Stimulated activated CD4-positive, alpha-beta T cell treated with anti-CD3 and anti-CD28 coated beads, Interleukin-15, amount 100 ng/mL, for 24 hours (primary cell): Measurements from ENCODE around the gene SS18L1.
A peak's percentile ranks its signal among the peaks of the same experiment; 100 is the strongest.

Experiments
- DNase-seq: peaks from one replicate; pipeline ENCODE4 v3.0.0-alpha.2; 2020

The SS18L1 gene

DNA sequence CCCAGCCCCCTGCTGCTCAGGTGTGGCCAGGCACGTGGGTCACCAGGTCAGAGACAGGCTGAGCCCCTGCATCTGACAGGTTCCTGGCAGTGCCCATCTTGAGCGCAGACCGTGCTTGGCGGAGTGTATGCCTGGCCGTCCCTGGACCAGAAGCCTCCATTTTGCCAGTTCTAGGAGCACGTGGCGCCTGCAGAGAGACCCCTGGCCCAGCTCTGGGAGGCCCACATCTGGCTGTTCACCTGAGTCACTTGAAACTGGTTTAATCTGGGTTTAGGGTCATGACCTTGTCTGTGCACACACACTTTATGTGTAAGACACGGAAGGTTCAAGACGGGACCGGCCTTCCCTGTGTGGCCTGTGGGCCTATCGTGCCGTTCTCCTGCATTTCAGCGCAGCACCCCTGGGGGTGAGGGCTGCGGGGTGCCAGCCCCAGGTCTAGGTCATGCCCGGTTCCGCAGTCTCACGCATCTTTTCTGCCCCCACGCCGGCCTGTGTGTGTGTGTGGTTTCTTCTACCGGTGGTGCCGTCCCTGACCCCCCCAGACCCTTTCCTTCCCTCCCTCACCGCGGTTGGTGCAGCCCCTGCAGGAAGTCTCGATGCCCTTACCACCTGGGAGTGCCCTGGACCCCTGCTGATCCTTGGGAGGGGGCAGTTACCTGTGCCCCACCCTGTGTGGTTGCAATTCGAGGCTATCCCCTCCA is 14.0 kb downstream of the SS18L1 start:
- no peak for DNase-seq

DNA sequence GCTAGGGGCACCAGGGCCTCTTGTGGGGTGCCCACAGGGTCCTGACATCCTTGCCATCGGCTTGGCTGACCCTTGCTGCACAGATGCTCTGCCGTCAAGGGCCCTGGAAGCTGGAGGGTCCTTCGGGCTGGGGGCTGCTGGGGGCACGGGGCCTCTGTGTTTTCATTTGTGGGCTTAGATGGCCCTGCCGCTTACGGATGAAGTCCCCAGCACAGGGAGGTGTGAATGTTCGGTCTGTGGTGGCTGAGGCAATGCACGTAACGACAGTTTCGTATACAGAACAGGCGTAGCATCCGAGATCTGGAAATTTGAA is 14.5 kb downstream of the SS18L1 start:
- DNase-seq: no peak

DNA sequence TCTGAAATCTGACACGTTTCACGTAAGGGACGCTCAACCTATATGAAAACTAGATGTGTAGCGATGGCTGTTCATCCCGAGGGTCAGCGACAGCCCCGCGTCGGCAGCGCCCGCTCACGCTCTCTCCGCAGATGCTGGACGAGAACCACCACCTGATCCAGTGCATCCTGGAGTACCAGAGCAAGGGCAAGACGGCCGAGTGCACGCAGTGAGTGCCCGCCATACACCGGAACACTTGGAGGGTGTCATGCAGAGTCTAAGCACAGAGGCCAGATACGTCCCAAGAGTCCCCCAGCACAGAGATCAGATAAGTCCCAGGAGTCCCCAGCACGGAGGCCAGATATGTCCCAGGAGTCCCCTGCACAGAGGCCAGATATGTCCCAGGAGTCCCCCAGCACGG is 15.0 kb downstream of the SS18L1 start:
- no peak for DNase-seq

DNA sequence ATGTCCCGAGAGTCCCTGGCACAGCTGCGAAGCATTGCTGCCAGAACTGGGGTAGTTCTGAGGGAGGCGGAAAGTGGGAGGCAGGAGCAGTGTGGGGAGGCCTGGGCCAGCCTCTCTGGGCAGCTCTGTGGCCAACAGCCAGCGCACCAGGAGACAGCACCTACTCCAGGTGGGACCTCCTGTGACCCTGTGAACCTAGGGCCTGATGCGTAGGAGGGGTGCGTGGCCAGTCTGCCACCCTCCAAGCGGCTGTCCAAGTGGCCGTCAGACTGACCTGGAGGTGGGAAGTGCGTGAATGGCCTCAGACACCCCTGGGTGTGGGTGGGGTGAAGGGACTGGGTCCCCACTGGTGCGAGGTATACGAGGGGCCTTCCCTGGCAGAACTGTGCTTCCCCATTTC is 15.5 kb downstream of the SS18L1 start:
- DNase-seq: no peak

DNA sequence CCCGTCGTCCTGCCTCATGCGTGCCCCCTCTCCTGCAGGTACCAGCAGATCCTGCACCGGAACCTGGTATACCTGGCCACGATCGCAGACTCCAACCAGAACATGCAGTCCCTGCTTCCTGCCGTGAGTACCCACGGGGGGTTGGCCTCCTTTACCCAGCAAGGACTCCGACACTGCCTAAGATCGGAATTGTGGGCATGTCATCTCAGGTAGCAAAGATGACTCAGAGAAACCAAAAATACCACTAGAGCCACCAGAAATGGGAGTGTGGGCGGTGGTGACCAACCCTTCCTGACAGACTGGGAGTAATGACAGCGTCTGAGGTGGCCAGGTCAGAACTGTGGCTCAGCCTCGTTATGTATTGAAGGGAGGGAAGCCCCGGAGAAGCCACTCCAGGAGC is 16.3 kb downstream of the SS18L1 start:
- peak; percentile 85 for DNase-seq

DNA sequence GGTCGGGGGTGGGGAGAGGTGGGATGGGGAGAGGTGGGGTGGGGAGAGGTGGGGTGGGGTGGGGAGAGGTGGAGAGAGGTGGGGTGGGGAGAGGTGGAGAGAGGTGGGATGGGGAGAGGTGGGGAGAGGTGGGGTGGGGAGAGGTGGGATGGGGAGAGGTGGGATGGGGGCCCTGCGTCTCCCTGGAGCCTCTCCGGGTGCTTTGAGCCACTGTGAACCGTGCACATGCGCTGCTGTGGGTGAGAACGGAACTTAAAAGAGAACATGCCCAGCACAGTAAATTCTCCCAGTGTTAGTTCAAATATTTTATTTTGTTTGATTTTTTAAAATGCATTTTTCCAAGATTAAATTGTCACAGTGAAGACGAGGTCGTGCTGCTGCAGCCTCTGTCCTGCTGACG is 16.7 kb downstream of the SS18L1 start:
- DNase-seq: no peak

DNA sequence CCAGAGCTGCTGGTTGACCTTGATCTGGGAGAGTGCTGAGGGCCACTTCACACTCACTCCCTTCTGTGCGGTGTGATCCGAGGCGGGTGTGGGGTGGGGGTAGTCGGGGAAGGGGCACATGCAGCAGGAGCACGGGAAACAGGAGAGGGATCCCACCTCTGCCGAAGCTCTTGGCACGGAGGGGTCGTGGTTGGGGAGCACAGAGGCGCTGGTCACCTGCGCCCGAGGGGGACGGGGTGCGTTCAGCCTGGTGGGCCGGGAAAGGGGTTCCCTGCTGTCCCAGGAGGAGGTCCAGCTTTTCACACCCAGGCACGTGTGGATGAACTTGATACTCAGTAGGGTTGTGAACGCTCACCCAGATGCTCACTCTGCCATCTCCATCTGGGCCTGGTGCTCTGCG is 17.3 kb downstream of the SS18L1 start:
- DNase-seq: no peak

DNA sequence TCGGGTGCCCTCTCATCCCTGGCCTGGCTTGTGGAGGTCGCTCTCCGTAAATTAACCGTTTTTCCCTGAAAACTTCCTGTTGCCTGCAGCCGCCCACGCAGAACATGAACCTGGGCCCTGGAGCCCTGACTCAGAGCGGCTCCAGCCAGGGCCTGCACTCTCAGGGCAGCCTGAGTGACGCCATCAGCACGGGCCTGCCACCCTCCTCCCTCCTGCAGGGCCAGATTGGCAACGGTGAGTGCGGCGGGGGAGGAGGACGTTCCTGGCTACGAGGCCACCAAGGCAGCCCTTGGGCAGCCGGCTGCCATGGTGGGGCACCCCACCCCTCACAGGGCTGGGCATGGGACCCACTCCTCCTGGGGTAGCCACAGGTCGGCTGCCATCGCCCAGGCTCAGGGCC is 17.8 kb downstream of the SS18L1 start:
- no peak for DNase-seq

DNA sequence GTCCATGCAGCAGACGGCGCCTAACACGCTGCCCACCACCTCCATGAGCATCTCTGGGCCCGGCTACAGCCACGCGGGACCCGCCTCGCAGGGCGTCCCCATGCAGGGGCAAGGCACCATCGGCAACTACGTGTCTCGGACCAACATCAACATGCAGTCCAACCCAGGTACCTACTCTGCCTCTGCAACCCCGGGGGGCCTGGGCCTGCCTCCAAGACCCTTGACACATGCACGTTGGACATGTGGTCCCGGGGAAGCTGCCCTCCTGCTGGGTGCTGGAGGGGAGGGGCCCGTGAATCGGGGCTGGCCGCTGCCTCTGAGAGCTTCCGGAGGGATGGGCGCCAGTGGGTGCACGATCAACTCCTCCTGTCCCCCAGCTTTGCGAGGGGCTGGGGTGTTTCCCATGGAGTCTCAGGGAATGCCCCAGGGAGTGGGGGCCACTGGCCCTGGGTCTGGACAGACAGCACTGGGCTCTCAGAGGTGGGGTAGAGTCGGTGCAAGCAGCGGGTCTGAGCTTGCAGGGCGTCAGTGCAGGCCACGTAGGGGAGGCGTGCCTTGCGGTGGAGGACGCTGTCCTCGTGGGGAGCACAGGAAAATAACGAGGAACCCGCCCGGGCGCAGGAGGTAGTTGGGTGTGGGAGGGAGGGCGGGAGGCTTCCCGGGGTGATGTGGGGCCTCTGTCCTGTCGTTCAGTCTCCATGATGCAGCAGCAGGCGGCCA is 19.4 kb downstream of the SS18L1 start:
- DNase-seq: no peak

DNA sequence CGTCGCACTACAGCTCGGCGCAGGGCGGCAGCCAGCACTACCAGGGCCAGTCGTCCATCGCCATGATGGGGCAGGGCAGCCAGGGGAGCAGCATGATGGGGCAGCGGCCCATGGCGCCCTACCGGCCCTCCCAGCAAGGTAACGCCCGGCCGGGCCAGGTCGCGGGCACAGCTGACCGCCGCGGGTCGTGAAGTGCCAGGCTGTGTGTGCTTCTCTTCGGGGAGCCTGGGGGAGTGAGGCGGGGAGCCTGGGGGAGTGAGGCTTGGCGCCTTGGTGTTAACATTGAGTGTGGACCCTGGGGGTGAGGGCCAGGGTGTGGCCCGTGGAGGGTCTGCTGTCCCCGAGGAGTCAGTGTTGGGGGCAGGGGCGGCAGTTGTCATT is 19.9 kb downstream of the SS18L1 start:
- no peak for DNase-seq

DNA sequence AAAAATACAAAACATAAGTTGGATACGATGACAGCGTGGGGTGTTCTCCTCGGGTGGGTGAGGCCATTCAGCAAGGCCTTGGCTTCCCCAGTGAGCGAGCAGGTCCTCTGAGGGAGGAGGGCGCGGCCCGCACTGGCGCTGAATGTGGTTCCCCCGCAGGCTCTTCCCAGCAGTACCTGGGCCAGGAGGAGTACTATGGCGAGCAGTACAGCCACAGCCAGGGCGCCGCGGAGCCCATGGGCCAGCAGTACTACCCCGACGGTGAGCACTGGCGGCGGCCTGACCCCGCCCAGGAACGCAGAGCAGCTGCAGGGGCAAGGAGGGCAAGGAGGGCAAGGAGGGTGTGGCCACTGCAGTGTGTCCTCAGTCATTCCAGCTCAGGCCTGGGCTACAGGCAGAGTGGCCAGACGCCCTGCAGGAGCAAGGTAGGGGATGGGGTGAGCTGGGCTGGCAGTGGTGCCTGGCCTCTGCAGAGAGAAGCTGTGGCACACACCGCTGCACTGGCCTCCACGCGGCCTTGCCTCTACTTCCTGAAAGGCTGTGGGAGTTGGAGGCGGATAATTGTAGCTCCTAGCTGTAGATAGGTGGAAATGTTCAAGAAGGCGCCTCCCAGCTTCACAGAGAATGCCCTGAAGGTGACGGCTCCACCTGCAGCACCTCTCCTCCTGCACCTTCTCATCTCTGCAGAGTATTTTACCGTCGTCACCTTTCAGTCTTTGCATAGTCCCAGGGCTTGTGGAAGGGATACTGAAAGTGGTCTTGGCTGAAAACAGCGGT is 20.6 kb downstream of the SS18L1 start:
- DNase-seq: no peak

DNA sequence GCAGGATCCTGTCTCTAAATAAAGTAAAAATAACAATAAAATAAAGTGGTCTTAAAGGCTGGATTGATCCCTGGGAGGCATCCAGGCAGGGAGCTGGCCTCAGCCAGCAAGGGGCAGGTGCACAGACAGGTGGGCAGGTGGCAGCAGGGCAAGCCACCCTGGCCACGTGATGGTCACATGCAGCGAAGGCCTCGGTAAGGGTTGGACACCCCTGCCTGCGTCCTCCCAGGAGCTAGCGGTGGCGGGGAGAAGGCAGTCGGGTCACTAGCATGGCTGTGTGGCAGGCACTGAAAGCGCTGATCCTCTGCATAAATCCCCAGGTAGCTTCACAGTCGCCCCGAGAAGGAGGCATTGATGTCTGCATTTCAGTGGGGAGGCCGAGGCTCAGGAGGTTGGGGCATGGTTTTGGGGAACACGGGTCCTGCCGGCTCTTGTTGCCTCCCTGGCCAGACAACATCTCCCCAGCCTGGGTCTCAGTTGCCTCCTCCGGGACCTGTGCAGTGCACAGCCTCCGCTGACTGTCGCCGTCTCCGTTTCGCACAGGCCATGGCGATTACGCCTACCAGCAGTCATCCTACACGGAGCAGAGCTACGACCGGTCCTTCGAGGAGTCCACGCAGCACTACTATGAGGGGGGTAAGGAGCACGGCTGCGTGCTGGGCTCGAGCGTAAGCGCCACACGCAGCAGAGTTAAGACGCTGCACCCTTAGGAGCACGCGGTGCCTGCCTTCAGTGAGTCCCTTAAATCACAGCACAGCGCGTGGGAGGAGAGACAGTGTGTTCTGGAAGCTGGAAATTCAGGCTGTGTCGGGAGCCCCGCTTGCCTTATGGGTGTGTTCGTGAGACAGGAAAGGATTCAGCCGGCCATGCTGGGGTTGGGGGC is 21.6 kb downstream of the SS18L1 start:
- DNase-seq: no peak

DNA sequence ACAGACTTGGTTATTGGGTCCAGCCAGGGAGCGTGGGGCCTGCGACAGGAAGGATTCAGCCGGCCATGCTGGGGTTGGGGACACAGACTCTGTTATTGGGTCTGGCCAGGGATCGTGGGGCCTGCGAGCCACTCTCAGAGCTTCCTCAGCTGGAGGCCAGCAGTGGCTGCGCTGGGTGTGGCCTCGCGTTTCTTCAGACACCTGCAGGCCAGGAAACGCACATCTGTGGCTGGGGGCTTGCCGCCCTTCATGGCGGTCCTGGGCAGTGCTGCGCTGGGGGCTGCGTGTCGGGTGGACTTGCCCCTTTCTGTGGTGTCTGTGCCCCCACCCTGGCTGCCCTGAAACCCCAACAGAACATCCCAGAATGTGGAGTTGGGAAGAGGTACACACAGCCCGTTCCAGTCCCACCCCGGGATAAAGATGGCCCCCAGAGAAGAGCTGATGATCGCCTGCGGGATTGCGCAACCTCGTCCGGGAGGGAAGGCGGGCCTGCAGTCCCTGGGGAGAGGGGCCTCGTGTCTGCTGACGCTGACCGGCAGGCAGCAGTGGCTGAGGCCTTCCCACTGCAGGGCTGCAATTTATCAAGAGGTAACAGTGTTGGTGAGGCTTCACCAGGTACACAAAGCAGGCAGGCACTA is 22.3 kb downstream of the SS18L1 start:
- no peak for DNase-seq

DNA sequence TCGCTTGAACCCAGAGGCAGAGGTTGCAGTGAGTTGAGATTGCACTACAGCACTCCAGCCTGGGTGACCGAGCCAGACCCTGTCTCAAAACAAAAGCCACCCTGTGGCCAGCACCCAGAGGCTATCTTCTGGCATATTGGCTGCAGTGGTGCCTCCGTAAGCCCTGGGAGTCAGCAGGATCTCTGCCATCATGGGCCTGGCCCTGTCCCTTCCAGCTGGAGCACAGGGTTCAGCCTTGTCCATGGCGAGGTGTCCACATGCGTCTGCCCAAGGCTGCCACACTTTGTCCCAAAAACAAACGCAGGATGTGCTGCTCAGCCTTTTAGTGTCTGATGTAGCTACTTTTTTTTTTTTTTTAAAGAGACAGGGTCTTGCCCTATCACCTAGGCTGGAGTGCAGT is 23.9 kb downstream of the SS18L1 start:
- DNase-seq: no peak

DNA sequence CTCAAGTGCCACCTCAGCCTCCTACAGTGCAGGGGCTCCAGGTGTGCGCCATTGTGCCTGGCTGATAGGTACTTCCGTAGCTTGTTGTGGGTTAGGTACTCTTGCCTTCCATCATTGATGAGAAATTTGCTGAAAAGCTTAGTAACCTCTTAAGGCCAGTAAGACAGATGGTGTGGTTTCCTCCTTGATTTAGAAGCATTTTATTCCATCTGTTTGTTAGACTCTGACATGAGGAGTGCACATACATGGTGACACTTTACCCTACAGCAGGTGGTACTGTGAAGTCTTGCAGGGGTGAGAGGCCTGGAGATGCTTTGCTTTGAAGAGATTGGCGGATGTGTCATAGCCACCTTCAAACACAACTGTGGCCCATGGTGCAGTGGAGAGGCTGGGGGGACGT is 24.5 kb downstream of the SS18L1 start:
- DNase-seq: no peak

DNA sequence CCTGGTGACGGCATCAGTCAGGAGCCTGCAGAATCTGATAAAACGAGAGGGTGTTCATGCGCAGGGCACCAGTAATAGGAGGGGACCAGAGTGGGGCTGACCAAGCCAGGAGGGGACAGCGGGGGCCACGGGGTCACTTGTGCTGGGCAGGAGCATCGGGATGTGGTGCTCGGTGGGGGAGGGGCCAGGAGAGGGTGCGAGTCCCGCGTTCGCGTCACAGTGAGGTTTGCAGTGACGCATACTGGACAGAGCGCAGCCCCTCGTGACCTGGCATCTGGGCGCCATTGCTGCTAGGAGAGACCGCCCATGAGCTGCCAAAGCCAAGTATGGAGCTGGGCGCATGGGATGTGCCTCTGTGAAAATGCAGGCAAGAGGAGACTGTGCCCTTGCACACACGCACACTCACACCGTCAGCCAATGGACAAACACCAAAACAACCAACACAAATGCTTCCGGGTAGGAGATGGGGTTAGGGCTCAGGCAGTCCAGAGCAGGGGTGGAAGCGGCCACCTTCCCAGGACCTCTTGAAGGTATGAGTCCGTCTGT is 25.4 kb downstream of the SS18L1 start:
- no peak for DNase-seq

DNA sequence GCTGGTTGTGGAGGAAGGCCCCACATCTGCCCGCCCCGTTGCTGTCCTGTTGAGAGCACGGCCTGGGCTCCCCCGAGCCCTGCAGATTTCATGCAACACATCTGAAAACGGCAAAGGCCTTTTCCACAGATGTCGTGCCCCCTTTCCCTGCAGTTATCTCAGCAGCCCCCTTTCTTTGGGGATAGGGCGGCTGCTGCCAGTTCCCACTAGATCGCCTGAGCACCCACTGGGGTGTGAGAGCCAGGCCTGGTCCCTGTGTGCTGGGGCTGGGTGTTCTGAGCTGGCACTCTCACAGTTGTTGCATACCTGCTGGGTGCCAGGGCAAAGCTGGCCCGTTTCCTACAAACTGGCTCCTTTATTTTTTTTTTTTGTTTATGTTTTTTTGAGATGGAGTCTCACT is 27.0 kb downstream of the SS18L1 start:
- no peak for DNase-seq

DNA sequence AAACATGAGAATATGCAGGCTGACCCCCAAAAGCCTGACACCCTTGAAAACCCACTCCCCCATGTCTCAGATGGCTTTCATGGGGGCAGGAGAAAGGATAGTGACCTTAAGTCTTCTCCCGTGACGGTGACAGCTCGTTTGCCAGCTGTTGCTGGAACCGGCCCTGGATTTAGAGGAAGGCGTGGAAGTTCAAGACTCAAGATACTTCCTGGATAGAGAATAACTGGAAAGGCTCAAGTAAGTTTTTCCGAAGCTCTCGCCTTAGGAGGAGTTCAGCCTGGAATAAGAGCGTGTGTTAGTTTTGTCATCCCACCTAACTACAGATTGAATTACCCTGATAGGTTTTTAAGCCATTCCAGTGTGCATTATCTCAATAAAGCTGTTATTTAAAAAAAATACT is 27.7 kb downstream of the SS18L1 start:
- DNase-seq: no peak

DNA sequence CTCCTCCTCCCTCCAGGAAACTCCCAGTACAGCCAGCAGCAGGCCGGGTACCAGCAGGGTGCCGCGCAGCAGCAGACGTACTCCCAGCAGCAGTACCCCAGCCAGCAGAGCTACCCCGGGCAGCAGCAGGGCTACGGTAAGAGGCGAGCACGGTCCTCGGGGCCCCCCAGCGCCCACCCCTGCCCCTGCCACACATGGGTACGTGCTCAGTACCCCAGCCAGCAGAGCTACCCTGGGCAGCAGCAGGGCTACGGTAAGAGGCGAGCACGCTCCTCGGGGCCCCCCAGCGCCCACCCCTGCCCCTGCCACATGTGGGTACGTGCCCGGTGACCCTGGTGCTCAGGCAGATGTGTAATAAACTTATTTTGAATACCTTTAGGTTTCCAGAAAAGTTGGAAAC is 29.1 kb downstream of the SS18L1 start:
- DNase-seq: no peak

DNA sequence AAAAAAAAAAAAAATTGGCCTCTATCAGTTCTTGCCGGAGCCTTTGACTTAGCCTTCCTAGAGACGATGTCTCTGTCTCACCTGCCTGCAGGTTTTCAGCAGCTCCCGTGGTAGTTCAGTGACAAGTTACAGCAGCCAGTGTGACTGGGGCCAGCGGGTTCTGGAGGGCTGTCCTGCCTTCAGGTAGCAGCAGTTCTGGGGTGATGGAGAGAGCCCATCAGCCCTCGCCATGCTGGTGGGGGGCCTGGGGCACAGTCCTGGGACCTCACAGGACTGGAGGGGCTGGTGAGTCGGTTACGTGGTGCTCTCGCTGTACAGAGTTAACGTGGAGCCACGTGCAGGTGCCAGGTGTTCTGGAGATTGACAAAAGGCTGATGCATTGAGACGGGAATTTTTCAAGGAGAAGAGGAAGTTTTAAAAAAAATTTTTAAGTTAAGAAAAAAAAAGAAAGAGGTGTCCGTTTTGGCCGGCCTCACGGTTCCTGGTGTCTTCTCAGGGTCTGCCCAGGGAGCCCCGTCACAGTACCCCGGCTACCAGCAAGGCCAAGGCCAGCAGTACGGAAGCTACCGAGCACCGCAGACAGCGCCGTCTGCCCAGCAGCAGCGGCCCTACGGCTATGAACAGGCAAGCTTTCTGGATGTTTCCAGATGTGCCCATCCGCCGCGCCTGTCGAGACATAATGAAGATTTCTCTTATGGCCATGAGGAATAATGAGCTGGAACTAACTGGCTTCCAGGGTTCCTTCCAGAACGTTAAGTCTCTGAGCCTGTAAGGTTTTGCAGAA is 30.6 kb downstream of the SS18L1 start:
- no peak for DNase-seq

DNA sequence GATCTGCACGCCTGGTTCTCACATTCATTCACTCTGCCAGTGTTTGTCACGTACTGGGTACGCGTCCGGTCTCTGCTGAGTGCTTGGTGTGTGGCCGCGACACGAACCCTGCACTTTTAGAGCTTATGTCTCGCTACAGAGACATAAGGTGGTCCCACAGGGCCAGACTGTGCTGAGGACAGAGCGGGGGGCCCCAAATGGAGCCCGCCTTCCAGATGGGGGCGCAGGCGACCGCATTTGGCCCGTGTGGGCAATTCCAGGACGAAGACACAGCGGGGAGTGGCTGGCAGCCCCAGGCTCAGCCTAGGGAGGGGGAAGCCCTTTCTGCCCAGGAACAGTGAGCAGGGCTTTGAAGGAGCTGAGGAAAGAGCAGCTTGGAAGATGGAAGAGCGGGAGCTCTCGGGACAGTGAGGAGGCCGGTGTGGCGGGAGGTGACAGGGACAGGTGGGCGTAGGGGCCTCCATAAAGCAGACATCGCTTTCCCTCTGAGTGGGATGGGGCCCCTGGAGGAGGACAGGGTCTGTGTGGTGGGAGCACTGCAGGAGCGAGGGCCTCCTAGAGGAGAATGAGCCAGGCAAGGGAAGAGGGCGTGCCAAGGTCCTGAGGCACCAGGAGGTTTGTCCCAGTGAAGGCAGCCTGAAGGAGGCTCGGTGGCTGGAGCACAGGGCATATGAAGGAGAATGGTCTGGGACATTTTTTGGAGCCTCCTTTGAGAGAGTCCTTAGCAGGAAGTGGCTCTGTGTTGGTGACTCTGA is 31.5 kb downstream of the SS18L1 start:
- no peak for DNase-seq
